NCI-H510A (cell line): ENCODE measurements around the gene MCM3.

Experiments used
- DNase-seq: peaks from one replicate; lab custom pipeline; 2025; lab: John Stamatoyannopoulos, UW

The MCM3 gene

DNA sequence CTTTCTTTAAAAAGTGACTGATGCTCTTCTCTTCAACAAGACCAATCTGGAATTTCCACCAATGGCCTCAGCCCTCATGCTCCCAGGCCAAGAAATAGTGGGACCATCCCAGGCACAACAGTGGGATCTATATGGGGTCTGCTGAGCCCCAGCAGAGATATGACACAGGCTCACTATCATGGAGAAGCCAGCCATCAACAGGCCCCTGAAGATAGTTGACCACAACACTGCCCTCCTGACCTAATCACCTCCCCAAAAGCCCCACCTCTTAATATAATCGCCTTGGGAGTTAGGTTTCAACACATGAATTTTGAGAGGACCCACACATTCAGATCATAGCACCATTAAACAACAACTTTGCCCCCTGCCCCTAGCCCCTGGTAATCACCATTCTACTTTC is 16.8 kb upstream of the MCM3 start:
- no peak for DNase-seq

DNA sequence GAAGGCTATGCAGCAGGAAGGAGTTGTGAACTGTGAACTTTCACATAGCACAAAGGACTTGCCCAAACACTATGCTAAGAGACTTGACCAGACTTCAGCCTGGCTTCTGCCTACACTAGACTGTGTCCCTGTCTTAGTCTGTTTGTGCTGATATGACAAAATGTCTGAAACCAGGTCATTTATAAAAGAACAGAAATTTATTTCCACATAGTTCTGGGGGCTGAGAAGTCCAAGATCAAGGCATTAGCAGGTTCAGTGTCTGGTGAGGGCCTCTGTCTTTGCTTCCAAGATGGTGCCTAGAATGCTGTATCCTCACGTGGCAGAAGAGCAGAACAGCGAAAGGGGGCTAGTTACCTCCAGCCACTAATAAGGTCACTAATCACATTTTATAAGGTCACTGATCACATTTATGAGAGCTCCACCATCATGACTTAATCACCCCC is 16.0 kb upstream of the MCM3 start:
- no peak for DNase-seq

DNA sequence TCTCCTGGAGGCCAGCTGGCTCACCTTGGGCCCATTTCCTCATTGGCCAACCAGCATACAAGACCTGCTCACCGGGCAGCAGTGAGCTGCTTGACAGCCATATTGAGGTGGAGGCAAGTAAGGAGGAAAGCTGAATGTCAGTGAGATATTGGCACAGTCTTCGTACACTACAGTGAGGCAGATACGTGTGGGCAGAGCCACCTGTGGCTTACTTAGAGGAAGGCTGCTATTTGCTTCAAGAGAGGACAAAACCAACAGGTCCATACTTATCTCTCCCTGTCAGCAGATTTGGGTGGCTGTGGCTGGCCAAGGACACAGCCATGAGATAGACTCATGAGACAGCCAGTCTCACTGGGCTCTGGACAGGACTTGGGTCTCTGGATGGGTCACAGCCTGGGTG is 15.1 kb upstream of the MCM3 start:
- DNase-seq: no peak

DNA sequence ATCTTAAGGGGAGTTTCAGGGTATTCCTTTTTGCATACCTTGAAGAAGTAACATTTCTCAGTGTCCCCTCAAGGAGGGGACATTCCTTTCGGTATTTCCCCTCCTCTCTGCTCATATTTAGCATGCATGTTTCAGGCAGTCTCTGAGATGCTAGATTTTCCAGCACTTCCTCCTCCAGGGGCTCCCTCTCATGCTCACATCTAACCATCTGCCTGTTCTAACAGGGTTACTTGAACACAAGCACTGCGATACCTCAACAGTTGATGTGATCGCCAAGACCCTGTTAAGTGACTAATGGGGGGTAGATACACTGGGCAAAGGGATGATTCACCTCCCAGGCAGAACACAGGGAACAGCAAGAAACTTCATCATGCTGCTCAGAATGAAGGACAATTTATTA is 12.9 kb upstream of the MCM3 start:
- DNase-seq: no peak

DNA sequence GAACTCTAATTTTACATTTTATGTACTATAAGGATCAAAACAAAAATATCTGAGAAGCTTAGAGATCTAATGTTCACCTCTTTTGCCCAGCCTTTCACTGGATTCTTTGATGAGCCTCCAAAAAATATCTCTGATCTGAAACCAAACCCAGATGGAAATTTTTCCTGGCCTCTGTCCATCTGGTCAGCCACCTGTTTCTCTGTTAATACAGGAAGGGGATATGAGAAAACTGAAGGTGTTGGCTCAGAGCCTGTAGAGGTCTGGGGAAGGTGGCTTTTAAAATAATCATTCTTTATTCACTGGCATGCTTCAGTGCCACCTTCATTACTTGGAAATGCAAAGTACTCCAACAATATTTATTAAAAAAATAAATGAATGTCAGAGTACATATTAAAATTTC is 8.5 kb upstream of the MCM3 start:
- no peak for DNase-seq

DNA sequence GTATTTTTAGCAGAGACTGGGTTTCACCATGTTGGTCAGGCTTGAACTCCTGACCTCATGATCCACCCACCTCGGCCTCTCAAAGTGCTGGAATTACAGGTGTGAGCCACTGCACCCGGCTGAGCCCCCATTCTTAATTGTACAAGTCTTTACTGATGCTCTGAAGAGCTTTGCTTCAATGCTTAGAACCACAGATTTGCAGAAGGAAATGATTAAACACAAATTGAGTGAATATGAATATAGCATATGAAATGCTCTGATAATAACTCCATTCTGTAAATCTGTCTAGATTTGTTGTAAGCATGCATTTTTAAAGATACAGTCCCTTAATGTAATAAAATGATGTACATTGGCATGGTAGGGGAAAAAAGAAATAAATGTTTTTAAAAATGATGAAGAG is 4.3 kb upstream of the MCM3 start:
- no peak for DNase-seq

DNA sequence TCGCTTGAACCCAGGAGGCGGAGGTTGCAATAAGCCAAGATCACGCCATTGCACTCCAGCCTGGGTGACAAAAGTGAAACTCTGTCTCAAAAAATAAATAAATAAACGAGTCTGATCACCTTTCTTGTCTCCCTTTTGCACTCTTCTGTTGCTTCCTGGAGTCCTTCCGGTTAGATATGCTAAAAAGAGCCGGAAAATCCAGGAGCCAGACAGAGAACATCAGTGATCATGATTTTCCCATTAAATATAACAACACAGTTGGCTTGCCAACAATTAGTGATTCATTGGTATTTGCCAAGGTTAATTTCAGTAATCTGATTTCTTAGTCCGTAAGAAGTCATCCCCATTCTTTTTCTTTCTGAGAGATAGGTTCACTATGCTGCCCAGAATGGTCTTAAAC is 3.7 kb upstream of the MCM3 start:
- DNase-seq: no peak

DNA sequence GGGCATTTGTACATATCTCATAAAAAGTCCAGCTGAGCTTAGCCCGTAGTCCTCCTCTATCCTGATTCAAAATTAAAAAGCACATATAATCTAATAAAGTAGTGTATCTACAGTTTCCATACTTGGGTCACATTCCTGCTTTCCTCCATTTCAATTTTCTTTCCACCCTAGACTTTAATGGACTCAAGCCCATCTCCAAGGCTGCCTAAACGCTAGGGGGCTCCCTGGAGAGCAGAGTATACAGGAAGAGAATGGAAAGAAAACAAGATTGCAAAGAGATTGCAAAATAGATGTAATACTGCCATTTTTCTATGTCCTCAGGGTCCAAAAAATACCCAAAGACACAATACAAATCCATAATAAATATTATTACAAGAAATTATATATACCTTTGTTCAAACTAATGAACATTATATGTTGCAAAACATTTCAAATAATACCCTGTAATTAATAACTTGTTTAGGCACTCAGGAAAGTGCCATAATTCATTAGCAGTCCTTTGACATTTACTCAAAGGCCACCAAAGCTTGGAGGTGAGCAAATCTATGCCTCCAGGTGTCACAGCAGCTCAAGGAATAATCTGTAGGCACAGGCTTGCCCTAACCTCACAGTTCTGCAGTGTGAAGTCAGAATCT is 2.4 kb upstream of the MCM3 start:
- DNase-seq: peak; percentile 81

DNA sequence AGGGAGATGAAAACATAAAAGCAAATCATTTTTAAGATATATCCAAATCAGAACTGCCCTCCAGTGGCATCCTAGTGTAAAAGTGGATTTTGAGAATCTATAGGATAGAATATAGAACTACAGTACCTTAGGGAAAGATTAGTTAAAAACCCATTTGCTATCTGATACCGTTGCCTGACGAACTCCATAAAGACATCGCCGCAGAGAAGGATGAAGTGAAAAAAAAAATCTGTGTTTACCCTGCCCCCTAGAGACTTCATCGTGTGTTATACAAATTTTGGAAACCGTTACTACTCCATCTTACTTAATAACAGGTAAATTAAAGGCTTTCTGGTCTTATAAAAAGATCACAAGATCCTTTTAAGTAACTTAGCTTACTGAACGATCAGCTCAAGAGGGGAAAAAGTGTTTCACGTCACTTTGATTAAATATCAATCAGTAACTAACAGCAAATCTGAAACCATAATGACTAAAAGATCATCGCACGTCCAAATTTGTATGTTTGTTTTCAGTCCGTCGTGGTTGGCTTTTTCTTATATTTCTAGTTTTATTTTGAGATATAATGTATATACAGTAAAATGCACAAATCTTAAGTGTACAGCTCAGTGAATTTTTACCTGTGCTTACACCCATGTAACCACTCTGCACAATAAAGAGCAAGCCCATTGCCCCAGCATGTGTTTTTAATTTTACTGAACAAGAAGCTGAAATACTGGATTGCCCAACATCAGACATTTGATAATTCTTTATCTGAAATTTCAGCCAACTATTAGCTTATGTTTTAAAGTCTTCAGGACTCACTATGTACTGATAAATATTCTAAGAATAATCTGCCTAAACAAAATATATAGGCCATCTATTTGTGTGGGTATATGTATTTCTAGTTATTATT is 881 bp upstream of the MCM3 start:
- DNase-seq: peak; percentile 42

DNA sequence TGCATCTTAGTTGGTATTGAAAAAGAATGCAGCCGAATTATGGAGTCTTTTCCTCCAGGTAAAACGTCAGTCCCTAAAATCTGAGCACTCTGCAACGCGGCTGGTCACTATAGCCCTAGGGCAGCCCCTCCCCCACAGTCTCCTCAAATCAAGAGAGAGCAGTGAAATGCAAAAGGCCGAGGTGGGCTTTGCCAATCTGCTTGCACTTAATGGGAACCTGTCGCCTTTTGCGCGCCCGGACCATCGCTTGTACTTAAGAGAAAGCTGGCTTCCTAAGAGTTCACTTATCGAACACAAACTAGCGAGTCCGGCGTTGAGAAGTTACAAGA is 447 bp downstream of the MCM3 start:
- peak; percentile 81 for DNase-seq

DNA sequence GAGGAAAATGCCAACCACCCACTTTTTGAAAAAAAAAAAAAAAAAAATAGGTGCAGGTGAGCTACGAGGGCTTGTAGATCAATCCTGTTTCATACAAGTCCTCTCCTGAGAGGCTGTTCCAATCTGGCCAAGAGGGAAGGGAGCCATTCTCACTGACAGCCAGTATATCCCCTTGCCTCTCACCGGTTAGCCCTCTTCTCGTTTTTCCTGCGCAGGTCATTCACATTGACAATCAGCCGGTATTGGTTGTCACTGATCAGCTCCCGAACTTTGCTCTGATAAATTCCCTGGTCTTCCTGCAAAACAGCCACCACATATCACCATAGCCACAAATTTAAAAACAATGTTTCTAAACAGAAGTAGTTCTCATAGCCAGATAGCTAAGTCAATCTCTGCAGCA is 1.4 kb downstream of the MCM3 start:
- DNase-seq: no peak

DNA sequence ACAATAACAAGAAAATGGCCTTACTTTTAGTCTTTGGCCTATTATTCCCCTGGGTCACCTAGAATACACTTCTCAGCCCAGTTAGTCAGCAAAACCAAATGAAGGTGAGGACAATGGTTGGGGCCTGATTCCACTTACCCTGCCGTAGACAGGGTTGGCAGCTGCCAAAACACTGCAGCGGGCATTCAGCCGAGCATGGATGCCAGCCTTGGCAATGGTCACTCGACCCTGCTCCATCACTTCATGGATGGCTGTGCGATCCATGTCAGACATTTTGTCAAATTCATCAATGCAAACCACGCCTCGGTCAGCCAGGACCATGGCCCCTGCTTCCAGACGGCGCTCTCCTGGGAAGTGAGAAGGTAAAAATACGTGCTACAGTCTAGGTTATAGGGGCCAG is 8.4 kb downstream of the MCM3 start:
- DNase-seq: no peak

DNA sequence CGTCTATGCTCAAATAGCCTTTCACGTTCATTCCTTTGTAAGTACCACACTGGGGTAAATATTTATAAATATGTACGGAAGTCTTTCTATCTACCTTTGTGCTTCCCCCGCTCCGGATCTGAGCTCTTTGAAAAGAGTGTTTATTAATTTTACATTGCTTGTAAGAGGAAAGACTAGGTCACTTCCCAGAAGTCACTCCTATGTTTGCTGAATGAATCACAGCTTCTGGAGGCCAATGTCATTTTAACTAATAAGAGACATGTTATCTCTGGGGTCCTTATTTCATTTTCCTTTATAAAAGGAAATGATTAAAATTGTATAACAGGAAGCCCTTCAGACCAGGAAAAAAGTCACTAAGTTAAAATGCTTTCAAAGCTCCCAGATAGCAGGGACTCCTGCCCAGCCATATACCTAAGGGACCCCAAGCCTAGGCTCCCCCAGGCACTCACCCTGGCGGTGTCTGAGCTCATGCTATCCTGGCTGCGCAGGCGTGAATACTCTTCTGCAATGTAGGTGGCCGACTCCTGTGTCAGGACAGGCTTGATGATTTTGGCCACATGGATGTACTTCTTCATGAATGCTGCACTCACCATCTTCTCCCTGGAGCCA is 12.6 kb downstream of the MCM3 start:
- DNase-seq: no peak

DNA sequence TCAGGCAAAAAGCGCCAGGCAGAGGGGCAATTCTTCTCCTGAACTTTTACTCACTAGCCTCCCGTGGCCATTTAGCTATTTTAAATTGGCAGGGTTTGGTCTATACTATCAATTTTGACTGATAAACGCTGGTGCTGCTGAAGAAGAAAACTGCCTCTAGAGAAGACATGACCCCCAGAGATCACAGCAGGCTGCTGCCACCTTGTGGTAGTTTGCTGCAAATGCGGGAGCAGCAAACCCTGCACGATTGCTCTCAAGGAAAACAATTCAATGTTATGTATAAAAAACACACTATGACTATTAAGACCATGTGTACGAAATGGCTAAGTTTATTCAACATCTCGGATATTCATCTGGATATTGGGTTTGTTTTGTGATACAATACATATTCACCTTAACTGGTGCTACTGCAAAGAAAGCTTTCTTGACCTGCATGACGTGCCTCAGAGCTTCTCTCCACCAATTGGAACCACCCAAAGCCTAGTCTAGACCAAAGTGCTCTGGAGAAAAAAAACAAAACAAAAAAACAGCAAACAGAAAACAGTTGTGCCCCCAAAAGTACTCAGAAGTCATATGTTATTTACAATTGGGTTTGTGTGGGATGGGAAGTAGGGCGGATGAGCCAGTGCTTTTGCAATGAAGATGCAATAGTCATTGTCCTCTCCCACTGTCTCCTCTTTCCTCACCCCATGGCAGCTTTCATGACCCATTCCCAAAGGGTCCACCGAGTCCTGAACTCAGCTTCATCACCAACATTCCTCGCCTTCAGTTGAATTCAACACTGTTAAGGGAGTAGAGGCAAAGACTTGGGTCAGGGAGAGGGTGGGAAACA is 20.6 kb downstream of the MCM3 start:
- DNase-seq: peak; percentile 30

DNA sequence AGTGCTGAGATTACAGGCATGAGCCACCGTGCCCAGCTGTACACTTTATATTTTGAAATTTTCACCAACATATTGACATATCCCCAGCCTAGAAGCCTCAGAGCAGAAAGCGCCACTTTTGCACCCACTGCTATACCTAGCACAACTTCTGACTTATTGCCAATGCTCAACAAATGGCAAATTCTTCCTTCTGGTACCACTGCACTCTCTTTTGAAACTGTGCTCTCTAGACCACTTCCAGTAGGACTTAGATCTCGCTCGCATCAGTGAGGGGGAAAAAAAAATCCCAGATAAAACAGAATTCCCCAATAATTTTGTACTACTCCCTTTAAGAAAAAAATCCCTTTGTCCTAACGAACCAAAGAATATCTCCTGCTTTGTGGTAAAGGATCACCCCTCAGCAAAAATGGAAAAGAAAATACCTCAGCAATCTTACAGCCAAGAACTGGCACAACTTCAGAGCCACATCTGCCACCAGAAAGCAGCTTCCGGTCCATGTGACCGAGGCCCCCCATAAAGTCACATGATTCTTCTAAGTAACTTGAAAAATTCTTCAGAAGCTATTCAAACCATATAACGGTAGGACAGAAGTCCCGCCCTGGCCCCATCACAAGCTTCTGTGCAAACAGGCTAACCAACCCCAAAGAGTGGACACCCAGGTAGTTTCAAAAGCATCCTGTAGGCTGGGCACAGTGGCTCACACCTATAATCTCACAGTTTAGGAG is 21.8 kb downstream of the MCM3 start:
- no peak for DNase-seq

DNA sequence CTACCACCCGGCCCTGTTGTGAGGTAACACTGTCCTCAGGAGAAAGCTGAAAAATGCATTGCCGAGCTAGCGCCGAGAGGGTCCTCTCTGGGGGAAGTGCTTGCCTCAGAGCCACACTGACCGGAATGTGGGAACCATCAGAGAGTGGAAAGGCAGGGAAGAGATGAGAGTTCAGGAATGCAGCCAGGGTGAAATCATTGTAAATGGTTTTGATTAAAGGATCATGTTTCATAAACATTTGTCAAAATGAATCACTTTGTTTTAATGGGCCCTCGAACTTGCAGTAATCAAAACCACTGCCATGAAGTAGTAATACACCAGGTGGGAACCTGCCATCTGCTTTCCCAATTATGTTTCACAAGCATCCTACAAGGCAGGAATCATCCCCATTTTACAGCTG is 23.3 kb downstream of the MCM3 start:
- no peak for DNase-seq

DNA sequence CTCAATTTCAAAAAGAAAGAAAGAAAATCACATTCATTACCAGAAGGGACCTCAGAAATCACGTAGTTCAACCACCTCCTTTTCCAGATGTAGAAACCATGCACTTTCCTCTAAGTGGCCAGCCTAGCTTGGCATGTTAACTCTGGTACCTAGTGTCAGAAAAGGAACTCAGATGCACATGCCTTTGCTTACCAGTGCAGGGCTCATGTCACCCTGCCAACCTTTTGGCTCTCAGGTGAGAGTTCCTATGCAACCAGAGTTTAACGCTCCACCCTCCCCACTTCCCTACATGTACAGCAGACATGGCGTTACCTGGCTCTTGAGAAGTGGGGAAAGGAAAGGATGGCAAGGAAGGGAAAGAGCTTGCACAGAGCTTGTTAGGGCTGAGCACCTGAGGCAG is 23.9 kb downstream of the MCM3 start:
- no peak for DNase-seq

DNA sequence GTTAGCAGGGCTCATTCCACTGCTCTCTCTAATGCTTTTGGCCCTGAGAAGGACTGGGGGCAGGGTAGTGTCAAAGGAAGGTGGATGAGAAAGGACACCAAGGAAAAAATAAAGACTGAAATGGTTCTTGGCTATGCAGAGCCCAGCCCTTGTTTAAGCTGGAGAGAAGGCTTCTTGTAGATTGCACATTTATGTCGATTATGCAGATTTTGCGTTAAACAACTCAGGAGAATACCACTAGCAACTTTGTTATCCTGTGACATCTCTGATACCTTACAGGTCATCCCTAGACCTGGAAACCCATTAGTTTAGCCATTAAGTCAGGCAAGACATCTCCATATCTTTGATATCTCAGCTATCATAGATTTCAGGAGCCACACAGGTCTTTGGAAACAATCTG is 29.1 kb downstream of the MCM3 start:
- DNase-seq: no peak

DNA sequence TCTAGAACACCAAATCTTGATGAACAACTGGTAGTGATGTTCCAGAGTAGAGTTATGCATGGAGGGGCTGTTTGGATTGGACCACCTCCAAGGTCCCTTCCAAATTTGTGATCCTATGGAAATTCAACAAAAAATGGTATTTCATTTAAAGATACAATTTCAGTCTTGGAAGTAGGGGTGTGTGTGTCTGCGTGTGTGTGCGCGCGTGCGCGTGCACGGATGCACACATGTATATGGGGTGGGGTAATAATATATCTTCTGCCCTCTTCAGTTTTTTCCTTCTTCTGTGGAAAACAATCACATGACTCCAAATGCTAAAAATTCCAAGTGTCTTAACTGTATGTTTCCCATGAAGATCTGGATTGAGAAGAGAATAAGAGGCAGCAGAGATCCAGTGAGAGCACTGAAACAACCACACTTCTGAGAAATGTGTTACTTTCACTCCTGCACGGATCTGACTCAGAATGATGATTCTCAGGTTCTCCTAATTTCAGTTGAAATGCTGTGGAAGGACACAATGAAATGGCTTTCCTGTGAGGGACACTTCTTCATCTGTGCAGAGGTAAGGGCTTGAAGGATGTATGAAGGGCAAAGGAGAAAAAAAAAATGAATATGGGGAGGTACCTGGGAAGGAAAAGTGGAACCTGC is 29.7 kb downstream of the MCM3 start:
- no peak for DNase-seq

DNA sequence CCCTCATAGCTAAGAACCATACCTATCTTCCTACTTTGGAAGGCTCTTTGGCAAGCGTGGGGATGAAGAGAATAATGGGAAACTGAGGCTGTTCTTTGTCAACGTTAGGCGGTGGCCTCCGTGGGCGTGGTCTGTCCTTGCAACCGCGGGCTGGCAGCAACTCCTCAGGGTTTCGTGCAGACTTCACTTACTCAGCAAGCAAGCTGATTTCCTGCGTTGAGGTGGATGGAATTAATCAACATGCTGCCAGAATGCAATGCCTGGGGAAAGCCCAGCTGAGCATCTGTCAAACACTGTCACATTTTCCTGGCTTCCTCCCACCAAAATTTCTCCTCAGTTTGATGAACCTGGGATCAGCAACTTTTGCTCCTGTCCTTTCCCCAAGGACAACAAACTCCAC is 31.0 kb downstream of the MCM3 start:
- DNase-seq: no peak

DNA sequence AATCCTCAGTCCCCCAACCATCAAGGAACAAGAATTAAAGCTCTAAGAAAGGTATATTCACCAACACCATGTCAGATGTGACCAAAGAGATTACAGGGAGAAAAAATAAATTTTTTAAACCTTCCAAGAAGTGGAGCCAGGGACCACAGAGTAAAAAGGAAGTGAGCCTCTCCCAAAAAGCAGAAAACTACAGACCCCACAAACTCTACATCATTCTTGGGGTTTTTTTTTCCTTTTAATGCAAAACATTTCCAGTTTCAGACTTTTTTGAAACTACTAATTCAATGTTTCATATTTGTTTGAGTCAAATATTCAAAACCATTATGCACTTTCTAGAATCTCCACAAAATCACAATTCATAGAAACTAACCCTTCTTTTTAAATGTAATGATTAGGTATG is 33.4 kb downstream of the MCM3 start:
- no peak for DNase-seq
